ENCODE results near the gene AKAP13. TPM values are rescaled to one million over a fixed set of nuclear protein-coding genes. Genes with fewer than 3 reads are reported as not detected.
"Not testable (repeated sequence)": the region's sequence is repeated elsewhere in the genome, so short reads cannot be mapped to it uniquely, and the experiment has no call there.

Gene AKAP13
- total RNA-seq, 1 experiment from 2014 or later = 55.3 TPM

DNA sequence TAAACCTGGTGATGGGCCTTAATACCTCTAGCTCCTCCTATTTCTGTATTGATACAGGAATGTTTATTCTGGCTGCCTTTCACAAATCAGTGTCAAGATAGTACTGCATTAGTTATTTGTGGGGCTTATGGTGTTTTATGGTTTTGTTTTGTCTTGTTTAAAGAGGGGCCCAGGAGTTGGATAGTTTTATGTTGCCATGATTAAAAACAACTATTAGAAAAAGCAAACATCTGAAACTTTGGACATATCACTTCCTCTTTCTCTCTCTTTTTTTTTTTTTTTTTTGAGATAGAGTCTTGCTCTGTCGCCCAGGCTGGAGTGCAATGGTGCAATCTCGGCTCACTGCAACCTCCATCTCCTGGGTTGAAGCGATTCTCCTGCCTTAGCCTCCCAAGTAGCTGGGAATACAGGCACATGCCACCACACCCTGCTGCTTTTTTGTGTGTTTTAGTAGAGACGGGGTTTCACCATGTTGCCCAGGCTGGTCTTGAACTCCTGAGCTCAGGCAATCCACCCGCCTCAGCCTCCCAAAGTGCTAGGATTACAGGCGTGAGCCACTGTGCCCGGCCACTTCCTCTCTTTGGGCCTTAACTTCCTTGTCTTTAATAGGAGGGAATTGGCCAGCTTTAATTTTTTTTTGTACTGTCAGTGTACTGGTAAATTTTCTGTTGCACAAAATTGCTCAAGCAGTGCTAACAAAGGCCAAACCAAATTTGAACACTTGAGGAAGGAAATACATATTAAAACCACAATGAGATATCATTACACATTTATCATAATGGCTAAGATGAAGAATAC is 155.3 kb downstream of the AKAP13 start:
- not testable (repeated sequence) for DNase-seq (ENCODE audit: low read depth)

DNA sequence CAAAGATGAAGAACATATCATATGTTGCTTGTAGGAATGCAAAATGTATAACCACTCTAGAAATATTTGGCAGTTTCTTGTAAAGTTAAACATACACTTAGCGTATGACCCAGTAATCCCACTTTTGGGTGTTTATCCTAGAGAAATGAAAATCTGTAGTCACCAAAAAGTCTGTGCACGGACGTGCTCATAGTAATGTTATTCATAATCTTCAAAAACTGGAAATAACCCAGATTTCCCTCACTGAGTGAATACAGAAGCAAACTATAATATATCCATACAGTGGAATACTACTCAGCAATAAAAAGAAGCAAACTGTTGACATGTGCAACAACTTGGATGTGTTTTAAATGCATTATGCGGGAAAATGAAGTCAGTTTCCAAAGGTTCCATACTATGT is 155.9 kb downstream of the AKAP13 start:
- DNase-seq (ENCODE audit: low read depth) = no peak

DNA sequence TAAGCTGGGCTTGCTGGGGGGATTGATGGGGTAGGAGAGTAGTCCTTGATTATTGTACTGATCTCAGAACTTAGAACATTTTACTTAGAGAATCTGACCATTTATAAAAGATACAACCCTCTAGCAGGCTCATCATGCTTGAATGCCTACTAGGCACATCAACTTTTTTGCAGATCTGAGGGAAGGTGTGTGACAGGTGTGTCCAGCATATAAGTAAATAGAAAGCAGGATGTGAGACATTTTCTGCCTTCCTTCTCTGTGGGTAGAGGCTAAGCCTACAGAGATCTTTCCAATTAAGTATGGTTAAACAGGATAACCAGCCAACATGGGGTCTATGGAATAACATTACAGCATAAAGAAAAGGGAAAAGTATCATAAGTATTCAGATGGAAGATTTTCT is 159.1 kb downstream of the AKAP13 start:
- no peak for DNase-seq (ENCODE audit: low read depth)

- DNase-seq (ENCODE audit: low read depth) = no peak
These were observed 159.8 kb downstream of the AKAP13 start for GRCh38 chr15:85540085-85540797.

- peak; percentile 61 for DNase-seq (ENCODE audit: low read depth)
These were observed 161.3 kb downstream of the AKAP13 start for GRCh38 chr15:85541744-85542143.

DNA sequence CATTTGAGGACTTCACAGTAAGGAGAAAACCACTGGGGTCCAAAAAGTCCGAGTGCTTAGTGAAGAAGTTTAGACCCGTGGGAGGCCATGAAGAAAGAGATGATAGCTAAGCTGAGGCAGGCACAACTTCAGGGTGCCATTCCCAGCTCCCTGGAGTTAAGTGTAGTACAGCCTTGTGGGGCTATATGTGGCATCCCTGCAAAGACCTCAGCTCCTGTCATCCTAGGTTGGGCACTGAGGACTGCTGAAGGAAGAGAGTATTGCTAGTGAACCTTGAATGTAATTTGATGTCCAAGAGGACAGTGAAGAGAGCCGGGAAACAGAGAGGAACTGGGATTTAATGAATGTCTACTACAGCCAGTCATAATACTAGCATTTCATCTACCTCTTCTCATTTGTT is 162.1 kb downstream of the AKAP13 start:
- no peak for DNase-seq (ENCODE audit: low read depth)

GRCh38 chr15:85542895-85543331 is 162.5 kb downstream of the AKAP13 start:
- no peak for DNase-seq (ENCODE audit: low read depth)

DNA sequence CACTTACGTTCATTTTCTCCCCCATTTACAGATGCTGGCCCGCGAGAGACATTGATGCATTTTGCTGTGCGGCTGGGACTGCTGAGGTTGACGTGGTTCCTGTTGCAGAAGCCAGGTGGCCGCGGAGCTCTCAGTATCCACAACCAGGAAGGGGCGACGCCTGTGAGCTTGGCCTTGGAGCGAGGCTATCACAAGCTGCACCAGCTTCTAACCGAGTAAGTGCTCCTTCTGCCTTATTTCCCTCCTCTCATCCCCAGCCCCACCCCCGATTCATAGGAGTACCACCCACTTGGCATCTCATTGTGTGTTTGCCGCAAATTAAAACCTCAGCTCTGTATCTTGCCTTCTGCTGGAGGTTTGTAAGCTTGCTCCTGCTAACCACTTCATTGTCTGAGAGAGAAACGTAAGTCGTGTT is 163.3 kb downstream of the AKAP13 start:
- no peak for DNase-seq (ENCODE audit: low read depth)

GRCh38 chr15:85545185-85545584 is 164.8 kb downstream of the AKAP13 start:
- no peak for DNase-seq (ENCODE audit: low read depth)

- DNase-seq (ENCODE audit: low read depth) = no peak
These were observed 165.3 kb downstream of the AKAP13 start for GRCh38 chr15:85545752-85546151.

DNA sequence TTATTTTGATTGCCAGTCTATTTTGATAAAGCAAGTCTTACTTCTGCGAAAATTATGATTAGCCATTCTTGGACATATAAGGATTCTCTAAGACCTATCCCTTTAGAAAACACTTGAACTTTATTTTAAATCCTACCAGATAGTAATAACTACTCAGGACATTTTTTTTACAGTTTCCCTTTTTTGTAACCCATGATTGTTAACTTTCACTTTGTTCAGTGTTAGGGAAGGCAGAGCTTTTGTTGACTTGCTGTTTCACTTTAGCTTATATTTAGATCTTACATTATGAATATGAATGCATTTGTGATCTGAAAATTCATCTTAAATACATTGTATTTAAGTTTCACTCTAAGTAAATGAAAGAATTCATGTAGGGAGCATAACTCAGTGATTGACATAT is 167.0 kb downstream of the AKAP13 start:
- DNase-seq (ENCODE audit: low read depth) = no peak

- no peak for DNase-seq (ENCODE audit: low read depth)
These were observed 169.9 kb downstream of the AKAP13 start for GRCh38 chr15:85550283-85550682.

DNA sequence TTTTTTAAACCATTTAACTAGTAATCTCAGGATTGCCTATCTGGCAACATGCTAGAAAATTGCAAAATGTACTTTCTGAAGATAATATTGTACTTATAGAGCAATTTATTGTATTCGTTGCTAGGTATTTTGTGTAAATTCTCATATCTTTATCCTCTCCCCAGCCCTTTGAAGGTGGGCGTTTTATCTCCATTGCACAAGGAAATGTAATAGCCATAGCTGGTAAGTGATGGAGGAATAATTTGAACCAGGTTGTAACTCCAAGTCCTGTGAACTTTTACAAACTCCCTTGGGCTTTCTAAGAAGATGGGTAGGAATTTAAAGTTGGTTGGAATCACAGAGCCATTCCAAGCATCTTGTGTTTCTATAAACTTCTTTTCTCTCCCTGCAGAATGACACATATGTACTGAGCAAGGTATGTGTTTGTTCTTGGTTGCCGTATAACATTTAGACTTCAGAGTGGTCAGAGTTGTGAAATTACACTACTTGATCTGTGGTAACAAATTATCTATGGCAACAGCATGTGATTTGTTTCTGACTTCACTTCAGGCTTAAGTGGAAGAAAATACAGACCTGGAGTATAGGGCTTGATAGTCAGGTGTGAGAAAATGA is 170.9 kb downstream of the AKAP13 start:
- peak; percentile 27 for DNase-seq (ENCODE audit: low read depth)

- no peak for DNase-seq (ENCODE audit: low read depth)
These were observed 174.6 kb downstream of the AKAP13 start for GRCh38 chr15:85554852-85555521.

GRCh38 chr15:85555875-85556617 is 175.6 kb downstream of the AKAP13 start:
- no peak for DNase-seq (ENCODE audit: low read depth)

DNA sequence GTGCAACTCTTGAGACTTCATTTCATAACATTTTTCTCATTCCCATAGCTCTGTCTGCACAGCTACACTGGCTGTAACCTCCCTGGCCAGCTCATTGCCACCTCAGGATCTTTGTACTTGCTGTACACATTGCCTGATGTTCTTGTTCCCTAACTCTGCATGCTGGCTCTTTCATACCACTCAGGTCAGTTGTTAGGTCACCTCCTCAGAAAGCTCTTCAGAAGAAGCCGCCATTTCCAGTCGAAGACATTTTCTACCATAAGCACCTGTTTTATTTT is 176.2 kb downstream of the AKAP13 start:
- DNase-seq (ENCODE audit: low read depth) = no peak

DNA sequence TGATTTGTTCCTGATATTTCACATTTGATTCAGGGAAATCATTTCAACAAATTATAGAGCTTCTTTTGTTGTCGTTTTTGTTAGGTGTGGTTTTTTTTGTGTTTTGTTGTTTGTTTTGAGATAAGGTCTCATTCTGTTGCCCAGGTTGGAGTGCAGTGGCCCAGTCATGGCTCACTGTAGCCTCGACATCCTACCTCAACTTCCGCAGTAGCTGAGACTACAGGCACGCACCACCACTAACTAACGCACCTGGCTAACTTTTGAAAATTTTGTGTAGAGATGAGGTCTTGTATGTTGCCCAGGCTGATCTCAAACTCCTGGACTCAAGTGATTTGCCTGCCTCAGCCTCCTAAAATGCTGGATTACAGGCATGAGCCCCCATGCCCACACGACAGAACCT is 177.0 kb downstream of the AKAP13 start:
- no peak for DNase-seq (ENCODE audit: low read depth)

GRCh38 chr15:85558848-85559247 is 178.4 kb downstream of the AKAP13 start:
- DNase-seq (ENCODE audit: low read depth) = no peak

DNA sequence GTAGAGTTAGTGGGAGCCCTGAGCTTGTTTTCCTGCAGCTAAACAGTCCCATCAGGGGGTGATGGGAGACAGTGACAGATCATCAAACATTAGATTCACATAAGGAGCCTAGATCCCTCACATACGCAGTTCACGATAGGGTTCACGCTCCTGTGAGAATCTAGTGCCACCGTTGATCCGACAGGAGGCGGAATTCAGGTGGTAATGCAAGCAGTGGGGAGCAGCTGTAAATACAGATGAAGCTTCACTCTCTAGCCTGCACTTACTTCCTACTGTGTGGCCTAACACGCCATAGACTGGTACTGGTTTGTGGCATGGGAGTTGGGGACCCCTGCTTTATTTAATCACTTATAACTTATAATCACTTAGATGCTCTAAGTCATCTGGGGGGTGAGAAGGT is 179.1 kb downstream of the AKAP13 start:
- DNase-seq (ENCODE audit: low read depth) = no peak

- no peak for DNase-seq (ENCODE audit: low read depth)
These were observed 182.4 kb downstream of the AKAP13 start for GRCh38 chr15:85562824-85563223.

GRCh38 chr15:85563328-85563727 is 182.9 kb downstream of the AKAP13 start:
- peak; percentile 63 for DNase-seq (ENCODE audit: low read depth)

DNA sequence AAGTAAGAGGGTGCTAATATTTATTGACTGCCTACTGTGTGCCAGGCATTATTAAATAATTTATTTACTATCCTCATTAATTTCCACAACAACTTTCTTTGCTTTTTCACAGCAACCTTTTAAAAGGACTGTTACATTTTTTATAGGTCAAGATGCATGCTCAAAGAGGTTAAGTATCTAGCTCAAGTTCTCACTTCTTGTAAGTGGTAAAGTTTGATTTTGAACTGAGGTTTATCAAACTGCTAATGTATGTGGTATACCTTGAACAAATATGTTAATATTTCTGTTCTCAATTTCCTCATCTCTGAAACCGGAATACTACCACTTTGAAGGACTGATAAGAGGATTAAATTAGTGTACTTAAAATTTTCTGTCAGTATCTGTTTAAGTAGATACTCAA is 183.3 kb downstream of the AKAP13 start:
- DNase-seq (ENCODE audit: low read depth) = no peak
